ENCODE measurements around the gene HIVEP3.
A peak's percentile ranks its signal among the peaks of the same experiment; 100 is the strongest.

HIVEP3 gene

DNA sequence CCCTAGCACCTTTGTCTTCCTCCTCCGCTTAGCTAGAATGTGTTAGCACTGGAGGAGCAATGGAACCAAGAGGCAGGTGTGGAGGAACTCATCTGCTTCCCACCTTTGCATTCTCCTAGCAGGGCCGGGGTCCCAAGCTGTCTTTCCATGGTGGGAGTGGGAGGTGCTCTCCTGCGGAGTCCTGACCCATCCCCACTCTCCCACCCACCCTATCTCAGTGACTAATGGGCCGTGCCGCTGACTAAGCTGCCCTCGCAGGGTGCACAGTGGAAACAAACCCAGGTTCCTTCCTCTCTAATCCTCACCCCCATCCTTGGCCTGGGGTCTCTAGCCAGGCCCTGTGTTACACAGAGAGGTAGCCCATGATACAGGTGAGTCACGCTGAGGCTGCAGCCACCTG, 177.5 kb downstream of the HIVEP3 start:
- Histone ChIP-seq H3K36me3 (no peaks in the 10 kb centered on the region), H3K27me3 (no peaks in the 10 kb centered on the region), H3K4me1 (peaks cover 62 to 97% (median 89%) of the 10 kb centered on the region in 10 experiments), H3K27ac (peak overlapping the region; percentile 91 to 100 (median 99); a peak in 21 of 22 replicates), H3K9ac (peak overlapping the region; percentile 85 to 94 (median 91); a peak in 21 of 22 replicates), H3K4me3 (no peak overlapping the region), H4K20me1 (no peaks in the 10 kb centered on the region), H3K4me2 (peak overlapping the region; percentile 88 to 97 (median 93)), H3K9me3 (replicated peaks in 1 of 11) (no peaks in the 10 kb centered on the region)
- TF ChIP-seq Cebpa-rat (IDR thresholded peaks at IDR 0.05), result 0 out of 22 replicates have a peak, but pooled peaks of 1 of the 11 experiments have one; percentile 5

DNA sequence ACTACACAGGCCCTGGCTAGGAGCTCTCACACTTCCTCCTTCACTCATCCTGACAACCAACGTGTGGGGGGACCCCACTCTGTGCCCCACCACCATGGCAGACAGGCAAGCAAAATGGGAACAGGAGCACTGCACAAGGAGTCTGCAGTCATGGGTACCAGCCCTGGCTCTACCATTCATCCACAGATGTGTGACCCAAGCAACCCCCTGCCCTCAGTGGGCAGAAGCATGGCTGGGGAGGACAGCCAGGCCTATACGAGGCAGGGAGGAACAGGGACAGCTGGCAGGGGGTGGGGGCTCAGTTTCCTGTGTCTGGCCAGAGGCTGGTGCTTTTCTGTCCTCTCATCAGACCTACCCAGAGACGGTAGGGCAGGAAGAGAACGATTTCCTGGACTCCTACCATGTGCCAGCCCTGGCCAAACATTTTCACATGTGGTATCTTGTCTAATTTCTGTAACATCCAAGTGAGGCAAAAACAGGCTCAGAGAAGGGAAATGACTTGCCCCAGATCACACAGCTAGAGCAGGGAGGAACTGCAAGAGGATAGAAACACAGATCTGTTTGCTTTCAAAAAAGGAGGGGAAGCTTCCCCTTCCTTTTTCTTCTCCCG, 178.0 kb downstream of the HIVEP3 start:
- Histone ChIP-seq H3K4me1 (peaks cover 67 to 97% (median 94%) of the 10 kb centered on the region in 10 experiments), H3K27ac (peak overlapping the region; percentile 91 to 100 (median 99))

DNA sequence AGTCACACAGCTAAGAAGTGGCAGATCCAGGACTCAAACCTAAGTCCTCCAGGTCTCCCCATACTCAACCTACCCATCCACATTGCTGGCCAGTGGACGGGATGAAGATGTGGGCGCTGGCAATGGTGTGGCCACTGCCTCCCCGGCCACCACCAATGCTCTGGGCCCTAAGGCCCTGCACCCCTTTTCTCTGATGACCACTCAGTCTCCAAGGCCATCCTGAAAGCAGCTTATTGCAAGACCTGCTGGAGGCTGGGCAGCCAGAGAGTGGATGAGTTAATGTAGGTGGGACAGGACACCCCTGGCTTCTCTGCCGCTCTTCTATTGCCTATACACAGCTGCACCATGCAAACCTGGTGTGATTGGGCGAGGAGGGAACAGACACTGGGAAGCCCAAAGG, 178.7 kb downstream of the HIVEP3 start:
- peak overlapping the region; percentile 85 to 94 (median 91) for H3K9ac ChIP-seq
- no peak for TF ChIP-seq Cebpa-rat (IDR thresholded peaks at IDR 0.05)
- no peaks in the 10 kb centered on the region for H3K36me3 ChIP-seq
- H3K27me3 ChIP-seq, result no peaks in the 10 kb centered on the region
- H3K4me2 ChIP-seq, result peak overlapping the region; percentile 88 to 97 (median 93)
- no peaks in the 10 kb centered on the region for H4K20me1 ChIP-seq
- peak overlapping the region in 4 of 10 experiments; percentile 16 to 62 (median 52); a peak in 6 of 20 replicates for H3K4me3 ChIP-seq
- no peaks in the 10 kb centered on the region for H3K9me3 ChIP-seq (replicated peaks in 1 of 11)
- H3K27ac ChIP-seq, result peak overlapping the region; percentile 91 to 100 (median 99)
- peaks cover 73 to 98% (median 96%) of the 10 kb centered on the region in 10 experiments for H3K4me1 ChIP-seq

More for the DNA sequence above, 178.0 kb downstream of the HIVEP3 start:
- Histone ChIP-seq H3K4me3 (peak overlapping the region in 4 of 10 experiments; percentile 16 to 62 (median 52); a peak in 4 of 20 replicates), H3K4me2 (peak overlapping the region; percentile 88 to 97 (median 93)), H3K27me3 (no peaks in the 10 kb centered on the region), H3K9me3 (replicated peaks in 1 of 11) (no peaks in the 10 kb centered on the region), H3K9ac (peak overlapping the region; percentile 85 to 94 (median 91); a peak in 21 of 22 replicates), H3K36me3 (no peaks in the 10 kb centered on the region), H4K20me1 (no peaks in the 10 kb centered on the region)
- TF ChIP-seq Cebpa-rat (IDR thresholded peaks at IDR 0.05), result 0 out of 22 replicates have a peak, but pooled peaks of 1 of the 11 experiments have one; percentile 8

DNA sequence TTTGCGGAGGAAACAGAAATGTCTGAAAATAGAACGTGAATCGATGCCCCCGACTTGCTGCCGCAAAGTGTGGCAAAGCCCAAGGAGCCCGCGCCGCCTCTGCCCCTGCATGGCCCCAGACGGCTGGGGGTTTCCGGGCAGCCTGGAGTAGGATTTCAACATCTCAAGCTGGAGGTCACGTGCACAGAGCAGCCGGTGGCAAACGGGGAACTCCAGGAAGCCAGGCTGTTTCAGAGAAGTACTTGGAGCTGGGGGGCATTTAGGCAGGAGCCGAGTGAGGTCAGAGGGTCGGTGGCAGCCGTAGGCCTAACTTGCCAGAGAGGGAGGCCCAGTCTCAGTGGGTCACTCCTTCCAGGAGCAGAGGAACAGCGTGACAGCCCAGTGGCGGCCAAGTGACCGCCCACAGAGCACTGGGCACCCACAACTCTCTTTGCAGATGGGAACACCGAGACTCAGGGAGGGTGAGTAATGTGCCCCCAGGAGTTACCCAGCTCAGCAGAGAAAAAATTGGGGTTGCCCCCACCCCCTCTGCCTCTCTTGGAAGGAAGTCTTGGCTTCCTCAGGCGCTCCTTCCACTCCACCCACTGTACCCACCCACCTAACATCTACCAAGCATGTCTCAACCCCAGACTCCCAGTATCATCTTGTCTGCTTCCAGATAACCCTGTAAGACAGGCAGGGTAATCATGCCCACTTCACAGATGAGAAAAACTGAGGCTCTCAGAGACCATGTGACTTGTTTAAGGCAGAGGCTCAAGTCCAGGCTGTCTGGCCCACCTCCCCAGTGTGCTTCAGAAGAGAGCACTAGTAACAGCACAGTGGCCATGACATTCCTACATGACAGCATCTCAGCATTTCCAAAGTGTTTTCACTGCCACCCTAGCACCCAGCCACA, 179.4 kb downstream of the HIVEP3 start:
- Histone ChIP-seq H3K4me2 (peak overlapping the region; percentile 88 to 97 (median 93)), H3K27ac (peak overlapping the region; percentile 91 to 100 (median 99)), H3K4me1 (peaks cover 73 to 98% (median 96%) of the 10 kb centered on the region in 10 experiments), H3K4me3 (peak overlapping the region; percentile 20 to 62 (median 48); a peak in 15 of 20 replicates), H4K20me1 (no peaks in the 10 kb centered on the region), H3K9ac (peak overlapping the region; percentile 85 to 94 (median 91)), H3K36me3 (no peaks in the 10 kb centered on the region), H3K9me3 (replicated peaks in 1 of 11) (no peaks in the 10 kb centered on the region), H3K27me3 (no peaks in the 10 kb centered on the region)
- TF ChIP-seq Cebpa-rat (IDR thresholded peaks at IDR 0.05), result peak; percentile 77 to 98 (median 96)

DNA sequence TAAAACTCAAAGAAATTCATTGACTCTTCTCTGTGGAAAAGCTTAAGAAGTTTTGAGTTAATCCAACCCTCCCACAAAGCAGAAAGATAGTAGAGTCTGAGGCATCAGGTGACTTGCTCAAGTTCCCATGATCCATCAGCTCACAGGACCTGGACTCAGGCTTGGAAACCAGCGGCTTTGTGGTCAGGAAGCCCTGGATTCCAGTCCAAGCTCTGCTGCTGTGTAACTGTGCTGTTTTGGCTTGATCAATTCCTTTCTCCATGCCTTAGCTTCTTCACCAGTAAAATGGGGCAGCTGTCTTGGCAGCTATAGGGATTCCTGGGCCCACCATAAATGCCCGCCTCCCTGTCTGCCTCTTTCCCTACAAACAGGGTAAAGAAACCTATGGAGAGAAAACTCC, 180.2 kb downstream of the HIVEP3 start:
- Histone ChIP-seq H3K9me3 (replicated peaks in 1 of 11) (no peaks in the 10 kb centered on the region), H3K4me1 (peaks cover 73 to 98% (median 97%) of the 10 kb centered on the region in 10 experiments), H3K36me3 (no peaks in the 10 kb centered on the region), H3K27me3 (no peaks in the 10 kb centered on the region), H3K4me3 (peak overlapping the region in 9 of 10 experiments; percentile 19 to 54 (median 33); a peak in 14 of 20 replicates), H3K27ac (peak overlapping the region; percentile 91 to 100 (median 99)), H3K4me2 (peak overlapping the region; percentile 77 to 96 (median 93)), H3K9ac (peak overlapping the region; percentile 85 to 94 (median 91)), H4K20me1 (no peaks in the 10 kb centered on the region)
- TF ChIP-seq Cebpa-rat (IDR thresholded peaks at IDR 0.05), result no peak

DNA sequence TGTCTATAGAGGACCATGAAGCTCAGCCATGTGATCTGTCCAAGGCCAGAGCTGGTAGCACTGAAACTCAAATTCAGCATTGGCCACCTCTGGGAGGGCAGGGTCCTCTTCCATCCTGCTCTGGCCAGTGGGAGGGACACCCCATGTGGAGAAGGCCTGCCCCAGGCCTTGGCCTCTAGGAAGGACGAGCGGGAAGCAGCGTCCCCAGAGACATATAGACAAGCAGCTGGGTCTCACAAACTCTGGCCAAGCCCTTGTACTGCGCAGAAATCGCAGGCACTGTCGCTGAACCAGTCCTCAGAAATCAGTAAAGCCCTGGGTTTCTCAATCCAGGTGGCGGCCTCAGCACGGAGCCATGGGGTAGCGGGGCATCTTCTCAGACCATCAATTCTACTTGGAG, 180.7 kb downstream of the HIVEP3 start:
- Histone ChIP-seq H3K27me3 (no peaks in the 10 kb centered on the region), H3K9ac (peak overlapping the region; percentile 85 to 94 (median 91); a peak in 21 of 22 replicates), H4K20me1 (no peaks in the 10 kb centered on the region), H3K4me1 (peaks cover 73 to 98% (median 97%) of the 10 kb centered on the region in 10 experiments), H3K4me3 (peak overlapping the region in 4 of 10 experiments; percentile 23 to 54 (median 41); a peak in 7 of 20 replicates), H3K36me3 (no peaks in the 10 kb centered on the region), H3K4me2 (peak overlapping the region; percentile 77 to 96 (median 93)), H3K9me3 (replicated peaks in 1 of 11) (no peaks in the 10 kb centered on the region), H3K27ac (peak overlapping the region; percentile 91 to 100 (median 99))
- TF ChIP-seq Cebpa-rat (IDR thresholded peaks at IDR 0.05), result no peak

DNA sequence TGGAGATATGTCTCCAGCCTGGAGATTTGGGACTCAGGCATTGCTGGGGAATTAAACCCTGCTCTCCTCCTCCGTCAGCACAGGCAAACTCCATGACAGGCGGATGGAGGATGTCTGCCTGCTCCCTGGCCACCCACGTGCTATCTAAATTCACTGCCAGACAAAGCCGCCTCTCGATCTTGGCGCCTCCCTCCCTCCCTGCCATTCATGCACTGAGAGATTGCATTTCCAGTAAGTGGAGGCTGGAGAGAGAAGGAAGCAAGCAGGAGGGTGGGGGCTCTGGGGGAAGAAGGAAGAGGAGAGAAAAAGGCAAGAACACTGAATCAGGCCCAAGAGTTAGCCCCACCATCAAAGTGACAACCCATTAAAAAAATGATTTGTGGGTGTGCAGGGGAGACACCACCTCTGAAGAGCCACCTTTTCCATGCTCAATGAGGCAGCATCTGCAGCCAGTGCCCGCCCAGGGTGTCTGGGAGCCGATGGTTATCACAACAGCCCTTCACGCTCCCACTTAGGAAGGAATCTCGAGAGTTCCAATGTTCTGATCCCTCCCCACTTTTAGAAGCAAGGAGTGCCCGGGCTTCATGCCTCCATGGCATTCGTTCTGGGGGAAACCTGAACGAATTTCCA, 183.0 kb downstream of the HIVEP3 start:
- peak overlapping the region; percentile 12 to 96 (median 93); a peak in 21 of 22 replicates for H3K4me2 ChIP-seq
- no peak overlapping the region; a peak in 1 of 20 replicates for H3K4me3 ChIP-seq
- H3K9me3 ChIP-seq (replicated peaks in 1 of 11), result peaks cover 0 to 9% (median 0%) of the 10 kb centered on the region in 11 experiments; a peak in 6 of 22 replicates
- H3K9ac ChIP-seq, result peak overlapping the region in 8 of 11 experiments; percentile 11 to 91 (median 33); a peak in 8 of 22 replicates
- H3K27ac ChIP-seq, result peak overlapping the region in 9 of 11 experiments; percentile 91 to 100 (median 99); a peak in 17 of 22 replicates
- no peaks in the 10 kb centered on the region for H3K36me3 ChIP-seq
- no peaks in the 10 kb centered on the region for H4K20me1 ChIP-seq
- no peaks in the 10 kb centered on the region for H3K27me3 ChIP-seq
- TF ChIP-seq Cebpa-rat (IDR thresholded peaks at IDR 0.05), result no peak
- peaks cover 77 to 98% (median 96%) of the 10 kb centered on the region in 10 experiments for H3K4me1 ChIP-seq

DNA sequence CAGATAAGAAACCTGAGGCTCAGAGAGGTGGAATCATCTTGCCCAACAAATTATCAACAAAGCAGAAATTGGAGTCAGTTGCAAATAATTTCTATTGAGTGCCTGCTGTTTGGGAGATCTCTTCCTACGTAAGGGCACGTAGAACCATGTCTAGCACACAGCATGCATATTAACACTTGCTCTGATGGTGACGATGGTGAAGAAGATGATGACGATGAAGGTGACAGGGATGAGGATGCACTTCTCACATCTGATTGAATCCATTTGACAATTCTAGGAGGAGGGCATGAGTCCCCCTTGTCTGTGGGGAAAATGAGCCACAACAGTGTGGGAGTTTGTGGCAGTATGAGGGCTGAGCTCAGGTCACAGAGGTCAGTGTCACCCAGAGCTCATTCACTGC, 183.6 kb downstream of the HIVEP3 start:
- Histone ChIP-seq H3K9ac (peak overlapping the region in 8 of 11 experiments; percentile 11 to 91 (median 33); a peak in 8 of 22 replicates), H3K4me3 (no peak overlapping the region; a peak in 1 of 20 replicates), H3K4me2 (peak overlapping the region; percentile 12 to 96 (median 93); a peak in 21 of 22 replicates), H3K27ac (peak overlapping the region in 9 of 11 experiments; percentile 91 to 100 (median 99); a peak in 16 of 22 replicates), H3K27me3 (no peaks in the 10 kb centered on the region), H3K9me3 (replicated peaks in 1 of 11) (peaks cover 0 to 9% (median 0%) of the 10 kb centered on the region in 11 experiments; a peak in 6 of 22 replicates), H3K4me1 (peaks cover 77 to 98% (median 96%) of the 10 kb centered on the region in 10 experiments), H4K20me1 (no peaks in the 10 kb centered on the region), H3K36me3 (no peaks in the 10 kb centered on the region)
- no peak for TF ChIP-seq Cebpa-rat (IDR thresholded peaks at IDR 0.05)
